Astrocyte (in vitro differentiated cells and primary cell): Measurements from ENCODE around the gene DTNB. TPM values are rescaled to one million over a fixed set of nuclear protein-coding genes. Genes with fewer than 3 reads are reported as not detected.

Experiments
- DNase-seq: peaks from one replicate; pipeline ENCODE4 v3.0.0-alpha.2; 2010; ENCODE audit warnings: low read depth
- FAIRE-seq: peaks from 2 replicates; lab custom pipeline; 2011; peaks lifted over from hg19 to GRCh38; lab: Jason Lieb, UNC
- H2AFZ ChIP-seq: 2 replicates; pipeline ENCODE4 v1.6.0; 2012; ENCODE audit warnings: low read depth, low read length, inconsistent platforms
- H3K27ac ChIP-seq: 2 replicates; pipeline ENCODE4 v1.5.1; 2011; ENCODE audit warnings: low read depth, low read length, inconsistent platforms
- H3K27me3 ChIP-seq: 2 replicates; pipeline ENCODE4 v1.6.0; 2011; ENCODE audit warnings: low read length, inconsistent platforms; ENCODE audit not compliant: insufficient read depth
- H3K36me3 ChIP-seq: 2 replicates; pipeline ENCODE4 v1.5.1; 2011; ENCODE audit warnings: low read length, inconsistent platforms; ENCODE audit not compliant: insufficient read depth
- H3K4me1 ChIP-seq: 2 replicates; pipeline ENCODE4 v1.5.1; 2011; ENCODE audit warnings: low read length, inconsistent platforms; ENCODE audit not compliant: insufficient read depth
- H3K4me2 ChIP-seq: 2 replicates; pipeline ENCODE4 v1.6.0; 2012; ENCODE audit warnings: low read length, inconsistent platforms
- H3K4me3 ChIP-seq: 2 replicates; pipeline ENCODE4 v1.5.1; 2011; ENCODE audit warnings: low read depth, mild to moderate bottlenecking, low read length, inconsistent platforms; ENCODE audit not compliant: insufficient read depth
- H3K79me2 ChIP-seq: 2 replicates; pipeline ENCODE4 v1.6.0; 2012; ENCODE audit warnings: mild to moderate bottlenecking, low read length, inconsistent platforms; ENCODE audit not compliant: insufficient read depth
- H3K9ac ChIP-seq: 2 replicates; pipeline ENCODE4 v1.6.0; 2012; ENCODE audit warnings: mild to moderate bottlenecking, low read length, inconsistent platforms
- H3K9me3 ChIP-seq: 2 replicates; pipeline ENCODE4 v1.5.1; 2012; ENCODE audit warnings: low read depth, mild to moderate bottlenecking, low read length, inconsistent platforms; ENCODE audit not compliant: insufficient read depth
- H4K20me1 ChIP-seq: 2 replicates; pipeline ENCODE4 v1.6.0; 2012; ENCODE audit warnings: low read length, inconsistent platforms; ENCODE audit not compliant: insufficient read depth
- H3K27ac Mint-ChIP-seq: one replicate; pipeline ENCODE4 v1.8.0; 2021; ENCODE audit warnings: mild to moderate bottlenecking, mixed read lengths; ENCODE audit not compliant: unreplicated experiment
- H3K27me3 Mint-ChIP-seq: one replicate; pipeline ENCODE4 v1.8.0; 2021; ENCODE audit warnings: low read depth, mixed read lengths; ENCODE audit not compliant: unreplicated experiment
- H3K36me3 Mint-ChIP-seq: one replicate; pipeline ENCODE4 v1.8.0; 2021; ENCODE audit warnings: low read depth, mixed read lengths; ENCODE audit not compliant: unreplicated experiment
- H3K4me1 Mint-ChIP-seq: one replicate; pipeline ENCODE4 v1.8.0; 2021; ENCODE audit warnings: low read depth, mixed read lengths; ENCODE audit not compliant: unreplicated experiment
- H3K4me3 Mint-ChIP-seq: one replicate; pipeline ENCODE4 v1.8.0; 2021; ENCODE audit warnings: mild to moderate bottlenecking, moderate library complexity, mixed read lengths; ENCODE audit not compliant: unreplicated experiment
- H3K9me3 Mint-ChIP-seq: one replicate; pipeline ENCODE4 v1.8.0; 2021; ENCODE audit warnings: mild to moderate bottlenecking, mixed read lengths; ENCODE audit not compliant: unreplicated experiment
- CTCF ChIP-seq: IDR thresholded peaks from 2 replicates; pipeline ENCODE4 v1.5.1; 2011; ENCODE audit warnings: low read depth, mild to moderate bottlenecking, inconsistent platforms, low read length, moderate library complexity; ENCODE audit not compliant: insufficient read depth
- EZH2 ChIP-seq: IDR thresholded peaks from 2 replicates; pipeline ENCODE4 v1.6.1; 2012; ENCODE audit warnings: mild to moderate bottlenecking, low read length, inconsistent platforms; ENCODE audit not compliant: insufficient read depth
- total RNA-seq: library from RNA; stranded (reverse); gene quantifications from 2 replicates; pipeline ENCODE4 v1.2.1, GENCODE V29; 2021

Gene DTNB
- total RNA-seq, 1 donor from 2014 or later = 5.1 TPM

DNA sequence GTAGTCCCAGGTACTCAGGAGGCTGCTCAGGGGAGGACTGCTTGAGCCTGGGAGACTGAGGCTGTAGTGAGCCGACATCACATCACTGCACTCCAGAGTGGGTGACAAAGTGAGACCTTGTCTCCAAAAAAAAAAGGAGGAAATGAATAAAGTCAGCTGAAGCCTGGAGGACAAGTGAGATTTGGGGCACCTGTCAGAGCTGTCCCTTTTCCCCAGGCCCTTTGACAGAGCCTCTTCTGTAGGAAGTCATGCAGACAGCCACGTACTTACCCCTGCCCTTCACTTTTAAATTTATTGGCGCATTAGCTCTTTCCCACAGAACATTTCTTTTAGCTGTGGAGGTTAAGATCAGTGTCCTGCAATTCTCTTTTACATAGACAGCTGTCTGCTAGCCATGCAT lies 180.7 kb downstream of the DTNB start:
- Mint-ChIP-seq H3K27me3 (peaks cover 4% of the 10 kb centered on the region), H3K4me3 (no peak overlapping the region), H3K9me3 (peaks cover 3% of the 10 kb centered on the region), H3K36me3 (no peaks in the 10 kb centered on the region), H3K27ac (no peak overlapping the region), H3K4me1 (peaks cover 29% of the 10 kb centered on the region)
- DNase-seq (no peak), FAIRE-seq (no peak)
- Histone ChIP-seq H3K4me3 (no peak overlapping the region), H3K9ac (no peak overlapping the region), H3K4me1 (peaks cover 12% of the 10 kb centered on the region), H4K20me1 (no peaks in the 10 kb centered on the region), H3K4me2 (no peak overlapping the region), H2AFZ (no peak overlapping the region), H3K27ac (no peak overlapping the region), H3K36me3 (no peaks in the 10 kb centered on the region), H3K9me3 (no peaks in the 10 kb centered on the region), H3K79me2 (no peaks in the 10 kb centered on the region), H3K27me3 (no peaks in the 10 kb centered on the region)
- TF ChIP-seq CTCF (no peak), EZH2 (no peak)

DNA sequence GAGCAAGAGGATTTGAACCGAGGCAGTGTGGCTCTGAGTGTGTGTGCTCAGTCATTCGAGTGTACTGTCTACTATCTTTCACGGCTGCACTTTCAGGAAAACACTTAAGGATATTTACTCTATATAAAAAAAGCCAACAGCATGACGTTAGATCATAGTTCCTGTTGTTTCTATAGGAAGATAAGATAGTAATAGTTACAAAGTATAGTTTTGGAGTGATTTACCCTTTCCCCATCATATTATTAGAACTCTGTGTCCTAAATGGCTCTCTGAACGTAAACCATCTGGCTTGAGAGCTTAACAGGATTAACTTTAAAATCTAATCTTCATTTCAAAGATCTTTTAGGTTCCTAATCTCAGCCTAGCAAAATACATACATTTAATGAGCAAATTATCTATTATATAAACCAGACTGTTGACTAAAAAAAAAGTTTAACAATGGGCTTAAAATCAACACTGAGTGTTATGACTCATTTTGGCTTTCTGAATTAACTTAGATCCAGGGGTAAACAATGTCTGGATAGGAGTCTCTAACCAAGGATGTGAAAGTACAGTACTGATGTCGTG lies 181.3 kb downstream of the DTNB start:
- no peaks in the 10 kb centered on the region for H3K36me3 Mint-ChIP-seq

More for the DNA sequence above, 181.3 kb downstream of the DTNB start:
- Histone ChIP-seq H3K27me3 (no peaks in the 10 kb centered on the region), H3K79me2 (no peaks in the 10 kb centered on the region), H2AFZ (no peak overlapping the region), H3K36me3 (no peaks in the 10 kb centered on the region), H3K9ac (no peak overlapping the region), H4K20me1 (no peaks in the 10 kb centered on the region), H3K4me1 (peaks cover 12% of the 10 kb centered on the region), H3K4me2 (peak overlapping the region; percentile 10), H3K4me3 (no peak overlapping the region), H3K9me3 (no peaks in the 10 kb centered on the region), H3K27ac (peak overlapping the region; percentile 3)
- FAIRE-seq = no peak
- Mint-ChIP-seq H3K9me3 (peaks cover 3% of the 10 kb centered on the region), H3K4me3 (no peak overlapping the region), H3K27ac (no peak overlapping the region), H3K27me3 (peaks cover 4% of the 10 kb centered on the region), H3K4me1 (peaks cover 29% of the 10 kb centered on the region)
- DNase-seq = peak; percentile 79
- TF ChIP-seq EZH2 (no peak), CTCF (no peak)
